WERI-Rb-1 (cell line): ENCODE results near the gene HBP1.
A peak's percentile ranks its signal among the peaks of the same experiment; 100 is the strongest.

Source experiments
- DNase-seq: peaks from one replicate; pipeline ENCODE4 v3.0.0-alpha.2; 2020
- H3K27ac ChIP-seq: fragments of 250-450 bp; sonication (Bioruptor Pico); 2 replicates; pipeline ENCODE4 v1.5.1; 2020; ENCODE audit warnings: mild to moderate bottlenecking, moderate library complexity
- H3K27me3 ChIP-seq: fragments of 250-450 bp; sonication (Bioruptor Pico); 2 replicates; pipeline ENCODE4 v1.5.1; 2021; ENCODE audit warnings: mild to moderate bottlenecking, low read depth, moderate library complexity; ENCODE audit not compliant: insufficient read depth, severe bottlenecking
- H3K36me3 ChIP-seq: fragments of 250-450 bp; sonication (Bioruptor Pico); 2 replicates; pipeline ENCODE4 v1.5.1; 2020; ENCODE audit warnings: mild to moderate bottlenecking, moderate library complexity
- H3K4me3 ChIP-seq: 2 replicates; pipeline ENCODE4 v1.5.1; 2011; ENCODE audit warnings: low read depth, mild to moderate bottlenecking, control low read depth, low read length
- H3K9me3 ChIP-seq: fragments of 250-450 bp; sonication (Bioruptor Pico); 2 replicates; pipeline ENCODE4 v1.5.1; 2021; ENCODE audit warnings: mild to moderate bottlenecking, moderate library complexity; ENCODE audit not compliant: severe bottlenecking
- CTCF ChIP-seq: IDR thresholded peaks from 2 replicates; pipeline ENCODE4 v1.5.1; 2011; ENCODE audit warnings: low read depth, mild to moderate bottlenecking, control low read depth, inconsistent platforms, low read length

Gene HBP1

GRCh38 chr7:107201795-107202450, 33.1 kb downstream of the HBP1 start:
- no peaks in the 10 kb centered on the region for H3K27me3 ChIP-seq
- TF ChIP-seq CTCF: peak; percentile 71
- H3K27ac ChIP-seq: no peak overlapping the region
- H3K4me3 ChIP-seq: no peak overlapping the region
- peak; percentile 63 for DNase-seq
- H3K9me3 ChIP-seq: no peaks in the 10 kb centered on the region
- H3K36me3 ChIP-seq: peaks cover 19% of the 10 kb centered on the region

GRCh38 chr7:107203607-107204006, 34.8 kb downstream of the HBP1 start:
- Histone ChIP-seq H3K27me3 (no peaks in the 10 kb centered on the region), H3K27ac (no peak overlapping the region), H3K36me3 (peaks cover 15% of the 10 kb centered on the region), H3K9me3 (no peaks in the 10 kb centered on the region), H3K4me3 (no peak overlapping the region)
- no peak for TF ChIP-seq CTCF
- no peak for DNase-seq

- Histone ChIP-seq H3K9me3 (no peaks in the 10 kb centered on the region), H3K36me3 (peaks cover 10% of the 10 kb centered on the region), H3K4me3 (no peak overlapping the region), H3K27ac (no peak overlapping the region), H3K27me3 (no peaks in the 10 kb centered on the region)
- no peak for DNase-seq
- no peak for TF ChIP-seq CTCF
These were observed 37.3 kb downstream of the HBP1 start for GRCh38 chr7:107206136-107206535.

GRCh38 chr7:107206706-107207105, 37.9 kb downstream of the HBP1 start:
- H3K27ac ChIP-seq: no peak overlapping the region
- peaks cover 5% of the 10 kb centered on the region for H3K36me3 ChIP-seq
- no peaks in the 10 kb centered on the region for H3K9me3 ChIP-seq
- no peak for TF ChIP-seq CTCF
- no peak for DNase-seq
- H3K4me3 ChIP-seq: no peak overlapping the region
- no peaks in the 10 kb centered on the region for H3K27me3 ChIP-seq

GRCh38 chr7:107207459-107207858, 38.7 kb downstream of the HBP1 start:
- Histone ChIP-seq H3K27me3 (no peaks in the 10 kb centered on the region), H3K4me3 (no peak overlapping the region), H3K36me3 (peaks cover 5% of the 10 kb centered on the region), H3K9me3 (no peaks in the 10 kb centered on the region), H3K27ac (no peak overlapping the region)
- TF ChIP-seq CTCF: no peak
- DNase-seq: no peak

GRCh38 chr7:107208024-107208521, 39.3 kb downstream of the HBP1 start:
- no peak for DNase-seq
- Histone ChIP-seq H3K9me3 (no peaks in the 10 kb centered on the region), H3K4me3 (no peak overlapping the region), H3K36me3 (peaks cover 5% of the 10 kb centered on the region), H3K27ac (no peak overlapping the region), H3K27me3 (no peaks in the 10 kb centered on the region)
- no peak for TF ChIP-seq CTCF
